Right atrium auricular region (tissue), 2 donors: ENCODE results near the gene RAB7A. TPM values are rescaled to one million over a fixed set of nuclear protein-coding genes. Genes with fewer than 3 reads are reported as not detected.
"Not testable (repeated sequence)": the region's sequence is repeated elsewhere in the genome, so short reads cannot be mapped to it uniquely, and the experiment has no call there.

Experiments used
- DNase-seq: peaks from one replicate; pipeline ENCODE4 v3.0.0-alpha.2; 2019; ENCODE audit warnings: low spot score
- H3K27ac ChIP-seq, 2 donors: fragments of 200-600 bp; sonication (generic); 1 replicate in 1 of 2; 2 replicates in 1 of 2; pipeline ENCODE4 v1.5.1; 2016 to 2019
- H3K27me3 ChIP-seq, 2 donors: fragments of 200-600 bp; sonication (generic); one replicate each; pipeline versions ENCODE4 v1.5.1 to v1.6.0; 2017 to 2019
- H3K36me3 ChIP-seq: fragments of 200-600 bp; sonication (generic); one replicate; pipeline ENCODE4 v1.5.1; 2016
- H3K4me1 ChIP-seq, 2 donors: fragments of 200-600 bp; sonication (generic); one replicate each; pipeline versions ENCODE4 v1.5.1 to v1.6.0; 2017 to 2019
- H3K4me3 ChIP-seq, 2 donors: fragments of 200-600 bp; sonication (generic); 1 replicate in 1 of 2; 2 replicates in 1 of 2; pipeline ENCODE4 v1.5.1; 2017 to 2019; ENCODE audit warnings: mild to moderate bottlenecking in 1 of 2, moderate library complexity in 1 of 2
- H3K9me3 ChIP-seq, 2 donors: fragments of 200-600 bp; sonication (generic); one replicate each; pipeline ENCODE4 v1.5.1; 2019
- CTCF ChIP-seq, 2 donors: fragments of 200-600 bp; sonication (generic); IDR thresholded peaks; one replicate each; pipeline ENCODE4 v1.5.1; 2019; ENCODE audit warnings: antibody characterized with exemption in 2 of 2
- total RNA-seq, 2 donors: library from RNA; depleted of rRNA; stranded (reverse); fragments of >200 nt; gene quantifications; one replicate each; pipeline ENCODE4 v1.1.0, GENCODE V29; 2016

Gene RAB7A
- total RNA-seq, 2 donors from 2014 or later: 123 to 135 TPM

GRCh38 chr3:128746881-128747280 is 20.9 kb downstream of the RAB7A start:
- no peaks in the 10 kb centered on the region for H3K9me3 ChIP-seq
- no peak overlapping the region for H3K4me3 ChIP-seq
- peaks cover 0 to 37% of the 10 kb centered on the region in 2 donors for H3K4me1 ChIP-seq
- no peak for DNase-seq
- H3K27me3 ChIP-seq: no peaks in the 10 kb centered on the region
- peaks cover 11% of the 10 kb centered on the region for H3K36me3 ChIP-seq
- H3K27ac ChIP-seq: no peak overlapping the region
- TF ChIP-seq CTCF (IDR thresholded peaks at IDR 0.05): no peak

GRCh38 chr3:128748557-128748956 is 22.6 kb downstream of the RAB7A start:
- TF ChIP-seq CTCF (IDR thresholded peaks at IDR 0.05): no peak
- Histone ChIP-seq H3K27ac (no peak overlapping the region), H3K36me3 (peaks cover 9% of the 10 kb centered on the region), H3K27me3 (no peaks in the 10 kb centered on the region), H3K4me1 (peaks cover 0 to 39% of the 10 kb centered on the region in 2 donors), H3K4me3 (no peak overlapping the region), H3K9me3 (no peaks in the 10 kb centered on the region)
- DNase-seq: no peak

- no peak for TF ChIP-seq CTCF (IDR thresholded peaks at IDR 0.05)
- no peak for DNase-seq
- no peak overlapping the region for H3K27ac ChIP-seq
These were observed 23.1 kb downstream of the RAB7A start for GRCh38 chr3:128749035-128749434.

GRCh38 chr3:128749561-128749960 is 23.6 kb downstream of the RAB7A start:
- not testable (repeated sequence) for H3K27me3 ChIP-seq, H3K4me3 ChIP-seq, H3K9me3 ChIP-seq, H3K36me3 ChIP-seq, DNase-seq, H3K27ac ChIP-seq
- H3K4me1 ChIP-seq: peaks cover 0 to 39% of the 10 kb centered on the region in 2 donors

More at GRCh38 chr3:128749035-128749434, 23.1 kb downstream of the RAB7A start:
- H3K4me1 ChIP-seq: peaks cover 0 to 39% of the 10 kb centered on the region in 2 donors
- H3K9me3 ChIP-seq: no peaks in the 10 kb centered on the region
- H3K36me3 ChIP-seq: peaks cover 5% of the 10 kb centered on the region
- no peaks in the 10 kb centered on the region for H3K27me3 ChIP-seq
- no peak overlapping the region for H3K4me3 ChIP-seq

- no peaks in the 10 kb centered on the region for H3K27me3 ChIP-seq
- H3K27ac ChIP-seq: no peak overlapping the region
- no peak for DNase-seq
- H3K36me3 ChIP-seq: no peaks in the 10 kb centered on the region
- peaks cover 0 to 28% of the 10 kb centered on the region in 2 donors for H3K4me1 ChIP-seq
- no peaks in the 10 kb centered on the region for H3K9me3 ChIP-seq
- TF ChIP-seq CTCF (IDR thresholded peaks at IDR 0.05): no peak
- no peak overlapping the region for H3K4me3 ChIP-seq
These were observed 27.7 kb downstream of the RAB7A start for GRCh38 chr3:128753715-128754114.

- no peak for DNase-seq
- Histone ChIP-seq H3K27me3 (no peaks in the 10 kb centered on the region), H3K4me3 (no peak overlapping the region), H3K27ac (no peak overlapping the region), H3K4me1 (peaks cover 0 to 54% of the 10 kb centered on the region in 2 donors), H3K36me3 (no peaks in the 10 kb centered on the region), H3K9me3 (no peaks in the 10 kb centered on the region)
- TF ChIP-seq CTCF (IDR thresholded peaks at IDR 0.05): no peak
These were observed 34.1 kb downstream of the RAB7A start for GRCh38 chr3:128760042-128760441.
